ENCODE measurements around the gene NDUFA11.
"Not testable (repeated sequence)": the region's sequence is repeated elsewhere in the genome, so short reads cannot be mapped to it uniquely, and the experiment has no call there.

NDUFA11 gene

GRCh38 chr19:5850189-5850588 lies 53.4 kb downstream of the NDUFA11 start:
- Histone ChIP-seq H3K27me3 (ENCODE audit: low read depth, low read length) (no peaks in the 10 kb centered on the region), H3K9me3 (ENCODE audit: control insufficient read depth in 1 of 2, low read length in 2 of 2) (no peaks in the 10 kb centered on the region), H3K4me3 (ENCODE audit: low read depth in 1 of 2, low read length in 2 of 2) (no peak overlapping the region), H3K27ac (ENCODE audit: low read length) (peak overlapping the region; percentile 86), H3K4me1 (ENCODE audit: control insufficient read depth in 1 of 2, insufficient read depth in 2 of 2, low read length in 2 of 2) (peaks cover 0 to 13% of the 10 kb centered on the region in 2 donors), H3K36me3 (ENCODE audit: control insufficient read depth in 1 of 2, insufficient read depth in 2 of 2, low read length in 2 of 2) (no peaks in the 10 kb centered on the region)

GRCh38 chr19:5848621-5849020 lies 55.0 kb downstream of the NDUFA11 start:
- peak overlapping the region; percentile 51 for H3K27ac ChIP-seq (ENCODE audit: low read length)
- H3K27me3 ChIP-seq (ENCODE audit: low read depth, low read length); H3K4me3 ChIP-seq (ENCODE audit: low read depth in 1 of 2, low read length in 2 of 2); H3K36me3 ChIP-seq (ENCODE audit: control insufficient read depth in 1 of 2, insufficient read depth in 2 of 2, low read length in 2 of 2); H3K9me3 ChIP-seq (ENCODE audit: control insufficient read depth in 1 of 2, low read length in 2 of 2): not testable (repeated sequence)
- peaks cover 0 to 13% of the 10 kb centered on the region in 2 donors for H3K4me1 ChIP-seq (ENCODE audit: control insufficient read depth in 1 of 2, insufficient read depth in 2 of 2, low read length in 2 of 2)

- H3K4me3 ChIP-seq (ENCODE audit: low read depth in 1 of 2, low read length in 2 of 2); H3K36me3 ChIP-seq (ENCODE audit: control insufficient read depth in 1 of 2, insufficient read depth in 2 of 2, low read length in 2 of 2); H3K27me3 ChIP-seq (ENCODE audit: low read depth, low read length); H3K9me3 ChIP-seq (ENCODE audit: control insufficient read depth in 1 of 2, low read length in 2 of 2): not testable (repeated sequence)
- Histone ChIP-seq H3K4me1 (ENCODE audit: control insufficient read depth in 1 of 2, insufficient read depth in 2 of 2, low read length in 2 of 2) (peaks cover 0 to 13% of the 10 kb centered on the region in 2 donors), H3K27ac (ENCODE audit: low read length) (peak overlapping the region; percentile 51)
These were observed 55.7 kb downstream of the NDUFA11 start for GRCh38 chr19:5847846-5848245.

Measured in muscle layer of duodenum (tissue), 2 donors.